Eye (tissue), 1 donor: ENCODE measurements around the gene SOS1.
A peak's percentile ranks its signal among the peaks of the same experiment; 100 is the strongest.
"Not testable (repeated sequence)": the region's sequence is repeated elsewhere in the genome, so short reads cannot be mapped to it uniquely, and the experiment has no call there.

Source experiments
- DNase-seq: peaks from one replicate; pipeline ENCODE4 v3.0.0-alpha.2; 2015

The SOS1 gene

DNA sequence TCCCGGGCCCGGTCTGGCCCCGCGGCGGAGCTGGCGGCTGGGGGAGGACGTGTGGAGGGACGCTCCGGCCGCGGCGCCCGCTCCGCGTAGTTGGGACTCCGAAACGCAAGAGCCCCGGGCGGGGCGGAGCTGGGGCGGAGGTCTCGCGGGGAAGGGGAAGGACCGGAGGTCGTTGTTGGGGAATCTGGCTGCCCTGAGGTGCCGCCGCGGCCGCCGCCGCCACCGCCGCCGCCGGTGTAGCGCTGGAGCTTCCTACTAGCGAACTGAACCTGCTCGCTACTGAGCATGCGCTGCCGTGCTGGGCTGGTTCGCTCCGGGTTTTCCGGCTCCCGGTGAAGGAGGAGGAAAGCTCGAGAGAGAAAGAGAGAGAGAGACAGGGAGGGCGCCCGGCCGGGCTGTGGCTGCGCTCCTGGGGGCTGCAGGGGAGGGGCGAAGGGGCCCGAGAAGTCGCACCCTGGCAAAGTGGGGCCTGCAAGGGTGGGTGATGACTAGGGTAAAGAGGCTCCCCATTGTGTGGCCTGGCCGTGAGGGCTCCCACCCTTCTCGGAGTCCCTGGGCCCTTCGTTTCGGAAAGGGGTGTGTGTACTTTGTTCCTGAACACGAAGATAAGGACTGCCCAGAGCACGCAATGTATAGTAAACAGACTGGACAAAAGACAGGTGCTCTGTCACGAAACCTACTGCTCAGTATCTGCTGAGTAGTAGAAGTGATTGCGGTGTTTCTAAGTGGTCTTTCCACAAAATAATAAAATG, at the start of gene SOS1:
TSS of gene SOS1 (minus strand) at position 281 of the 752 bp plus-strand sequence. CDS start 629 bp downstream, outside the sequence.
- DNase-seq: peak; percentile 99

GRCh38 chr2:39164089-39164488, 43.2 kb upstream of the SOS1 start:
- no peak for DNase-seq

DNA sequence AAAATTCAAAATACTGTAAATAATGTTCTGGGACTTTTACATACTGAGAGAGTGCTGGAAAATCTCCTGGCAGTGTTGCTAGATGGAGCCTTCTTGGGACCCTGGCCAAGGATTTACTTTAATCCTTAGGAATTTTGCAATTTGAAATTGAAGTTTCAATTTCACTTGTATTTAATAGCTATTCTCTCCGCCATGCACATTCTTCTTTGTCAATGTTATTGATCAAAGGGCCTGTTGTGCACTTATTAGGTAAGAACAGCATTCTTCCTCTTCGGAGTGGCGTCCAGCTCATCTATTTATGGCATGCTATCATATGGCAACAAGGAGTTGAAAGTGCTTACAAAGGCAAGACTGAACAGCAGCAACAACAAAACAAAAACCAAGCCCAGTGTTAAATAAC, 40.1 kb upstream of the SOS1 start:
- peak; percentile 57 for DNase-seq

GRCh38 chr2:39159283-39159682, 38.4 kb upstream of the SOS1 start:
- no peak for DNase-seq

- DNase-seq: no peak
Measured at GRCh38 chr2:39158351-39158750, 37.5 kb upstream of the SOS1 start.

DNA sequence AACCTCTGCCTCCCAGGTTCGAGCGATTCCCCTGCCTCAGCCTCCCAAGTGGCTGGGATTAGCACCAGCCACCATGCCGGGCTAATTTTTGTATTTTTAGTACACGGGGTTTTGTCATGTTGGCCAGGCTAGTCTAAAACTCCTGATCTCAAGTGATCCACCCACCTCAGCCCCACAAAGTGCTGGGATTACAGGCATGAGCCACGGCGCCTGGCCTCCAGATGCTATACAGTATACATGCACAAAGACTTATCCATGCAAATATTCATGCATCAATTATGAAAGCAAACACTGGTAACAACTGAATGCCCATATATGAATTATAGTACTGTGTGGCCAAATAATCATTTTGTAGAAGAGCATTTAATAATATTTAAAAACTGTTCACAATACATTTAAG, 36.0 kb upstream of the SOS1 start:
- no peak for DNase-seq

GRCh38 chr2:39156107-39156506, 35.3 kb upstream of the SOS1 start:
- DNase-seq: no peak

GRCh38 chr2:39155573-39155972, 34.7 kb upstream of the SOS1 start:
- not testable (repeated sequence) for DNase-seq

- DNase-seq: no peak
Measured at GRCh38 chr2:39154944-39155343, 34.1 kb upstream of the SOS1 start.

DNA sequence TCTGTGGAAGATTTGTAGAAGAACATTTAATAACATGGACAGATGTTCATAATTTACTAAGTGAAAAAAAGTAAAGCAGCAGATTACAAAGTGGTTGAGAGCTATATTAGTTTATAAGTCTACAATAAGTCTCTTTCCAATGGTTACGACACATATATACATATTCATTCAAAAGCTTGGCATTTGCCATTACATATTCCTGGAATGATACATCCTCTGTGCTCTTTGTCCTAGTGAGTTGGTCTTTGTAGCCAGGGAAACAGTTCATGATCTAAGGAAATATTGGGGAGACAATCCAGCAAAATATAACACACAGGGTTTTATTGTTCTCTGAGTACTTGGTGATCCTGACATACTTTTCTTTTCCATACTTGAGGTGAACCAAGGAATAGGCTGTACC, 32.5 kb upstream of the SOS1 start:
- no peak for DNase-seq

DNA sequence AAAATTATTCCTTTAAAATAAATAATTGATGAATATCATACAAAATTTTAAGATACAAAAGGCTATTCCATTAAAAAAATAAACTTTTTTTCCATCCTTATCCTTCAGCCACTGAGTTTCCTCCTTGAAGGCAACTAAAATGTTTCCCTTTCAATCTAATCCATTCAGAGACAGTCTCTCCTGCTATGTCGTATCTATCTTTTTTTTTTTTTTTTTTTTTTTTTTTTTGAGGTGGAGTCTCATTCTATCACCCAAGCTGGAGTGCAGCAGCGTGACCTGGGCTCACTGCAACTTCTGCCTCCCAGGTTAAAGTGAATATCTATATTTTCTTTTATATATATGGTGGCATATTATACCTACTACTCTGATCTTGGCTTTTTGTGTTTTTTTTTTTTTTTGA, 31.7 kb upstream of the SOS1 start:
- no peak for DNase-seq

DNA sequence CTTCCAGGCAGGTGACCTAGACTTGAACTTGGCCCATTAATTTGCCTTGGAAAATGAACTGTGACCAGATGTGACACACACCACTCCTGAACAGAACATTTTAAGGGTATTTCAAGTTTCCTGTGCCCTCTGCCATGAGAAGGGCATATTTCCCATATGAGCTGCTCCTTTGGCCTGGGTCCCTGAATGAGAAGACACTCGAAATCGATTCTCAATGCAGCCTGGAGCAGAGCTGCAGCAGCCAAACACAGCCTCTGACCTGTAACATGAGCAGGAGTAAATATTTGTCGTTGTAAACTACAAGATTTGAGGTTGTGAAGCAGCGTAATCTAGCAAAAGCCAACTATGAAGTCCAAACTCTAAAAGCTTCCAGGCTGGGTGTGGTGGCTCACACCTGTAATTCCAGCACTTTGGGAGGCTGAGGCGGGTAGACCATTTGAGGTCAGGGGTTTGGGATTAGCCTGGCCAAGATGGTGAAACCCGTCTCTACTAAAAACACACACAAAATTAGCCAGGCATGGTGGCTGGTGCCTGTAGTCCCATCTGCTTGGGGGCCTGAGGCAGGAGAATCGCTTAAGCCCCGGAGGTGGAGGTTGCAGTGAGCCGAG, 30.1 kb upstream of the SOS1 start:
- no peak for DNase-seq

DNA sequence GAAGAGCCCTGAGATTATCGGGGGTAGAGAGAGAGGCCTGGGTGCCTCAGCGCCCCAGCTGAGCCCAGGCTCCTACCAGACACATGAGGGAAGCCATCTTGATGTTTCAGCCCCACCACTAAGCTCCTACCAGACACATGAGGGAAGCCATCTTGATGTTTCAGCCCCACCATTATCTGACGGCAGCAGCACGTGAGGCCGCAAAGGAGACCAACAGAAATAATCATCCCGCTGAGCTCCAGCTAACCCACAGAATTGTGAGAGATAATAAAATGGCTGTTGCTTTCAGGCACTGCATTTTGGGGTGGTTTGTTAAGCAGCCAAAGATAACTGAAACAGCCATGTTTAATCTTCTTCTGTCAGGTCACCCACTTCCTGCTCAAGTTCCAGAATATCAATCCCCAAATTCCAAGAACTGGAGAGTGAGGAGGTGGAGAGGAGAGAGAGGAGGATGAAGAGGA, 29.3 kb upstream of the SOS1 start:
- DNase-seq: no peak

GRCh38 chr2:39146630-39147029, 25.8 kb upstream of the SOS1 start:
- DNase-seq: no peak

- DNase-seq: no peak
Measured at GRCh38 chr2:39145906-39146421, 25.1 kb upstream of the SOS1 start.

DNA sequence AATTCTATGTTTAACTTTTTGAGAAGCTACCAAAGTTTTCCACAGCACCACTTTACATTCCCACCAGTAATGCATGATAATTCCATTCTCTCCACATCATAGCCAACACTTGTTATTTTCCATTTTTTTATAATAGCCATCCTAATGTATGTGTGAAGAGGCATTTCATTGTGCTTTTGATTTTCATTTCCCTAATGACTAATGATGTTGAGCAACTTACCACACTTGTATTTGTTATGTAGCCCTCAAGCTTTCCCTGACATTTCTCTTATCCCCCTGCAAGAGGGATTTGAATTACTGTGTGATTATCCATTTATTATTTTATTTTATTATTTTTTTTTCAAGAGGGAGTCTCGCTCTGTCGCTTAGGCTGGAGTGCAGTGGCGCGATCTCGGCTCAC, 23.6 kb upstream of the SOS1 start:
- DNase-seq: no peak

DNA sequence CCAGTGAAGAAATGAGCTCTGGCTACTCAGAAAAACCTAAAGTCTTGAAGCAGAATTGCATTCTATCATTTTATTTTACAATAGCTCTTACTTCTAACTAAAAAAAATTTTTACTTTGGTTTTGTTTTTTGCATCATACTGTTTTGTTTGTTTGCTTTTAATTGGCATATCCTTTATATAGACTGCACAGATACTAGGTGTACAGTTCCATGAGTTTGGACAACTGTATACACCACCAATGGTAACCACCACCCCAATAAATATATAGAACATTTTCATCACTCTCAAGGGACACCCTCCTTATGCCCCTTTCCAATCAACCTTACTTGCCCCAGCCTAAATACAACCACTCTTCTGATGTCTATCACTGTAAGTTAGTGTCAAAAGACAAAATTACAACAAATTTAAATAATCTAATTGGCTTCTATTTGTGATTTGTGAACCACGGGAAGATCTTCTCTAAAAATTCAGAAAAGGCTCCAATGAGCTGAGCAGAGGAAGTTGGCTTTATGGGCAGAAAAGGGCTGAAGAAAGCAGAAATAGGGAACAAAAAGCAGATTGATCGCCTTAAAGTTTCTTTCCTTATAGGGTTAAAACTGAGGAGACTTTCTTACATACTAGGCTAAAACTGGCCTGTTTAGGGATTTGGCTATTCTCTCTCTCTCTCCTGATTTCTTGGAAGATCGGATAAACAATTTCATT, 22.2 kb upstream of the SOS1 start:
- no peak for DNase-seq

DNA sequence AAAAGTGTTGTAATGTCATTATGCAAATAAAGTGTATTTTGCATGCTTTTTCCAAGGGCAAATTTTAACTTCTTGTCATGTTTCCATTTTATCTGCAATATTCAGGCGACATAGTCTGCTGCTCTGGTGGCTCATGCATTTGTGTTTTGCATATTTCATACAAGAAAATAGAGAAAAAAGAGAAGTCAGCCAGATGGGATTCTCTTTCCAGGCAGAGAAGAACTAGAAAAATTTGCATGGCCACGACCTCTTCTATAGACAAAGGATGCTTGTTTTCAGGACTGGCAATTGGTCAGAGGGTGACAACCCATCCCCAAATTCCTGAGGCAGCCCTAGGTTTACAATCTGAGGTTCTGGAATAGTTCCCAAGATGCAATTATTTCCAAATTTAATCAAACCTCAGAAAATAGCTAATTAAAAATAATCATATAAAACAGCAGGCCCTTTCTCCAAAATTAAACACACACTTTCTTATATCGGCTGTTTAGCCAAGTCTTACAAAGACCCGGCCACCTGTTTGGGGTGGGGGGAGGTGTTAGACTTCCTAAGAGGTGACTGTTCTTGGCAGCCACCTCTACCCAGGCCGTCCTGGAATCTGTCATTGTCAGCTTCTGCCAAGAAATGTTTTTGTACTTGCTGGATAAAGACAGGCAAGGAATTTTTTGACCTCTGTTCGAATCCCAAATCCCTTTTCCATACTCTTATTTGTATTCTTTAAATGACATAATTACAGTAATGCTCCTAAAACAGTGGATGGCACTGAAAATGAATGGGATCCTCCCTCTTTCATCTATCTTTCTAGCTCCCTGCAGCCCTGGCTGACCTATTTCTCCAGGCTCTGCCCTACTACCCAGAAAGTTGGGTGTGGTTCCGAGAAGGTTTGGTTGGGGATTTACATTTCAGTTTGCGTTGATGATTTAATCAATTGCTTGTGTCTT, 20.8 kb upstream of the SOS1 start:
- DNase-seq: no peak

- DNase-seq: not testable (repeated sequence)
Measured at GRCh38 chr2:39140948-39141333, 20.1 kb upstream of the SOS1 start.

- no peak for DNase-seq
Measured at GRCh38 chr2:39140322-39140847, 19.5 kb upstream of the SOS1 start.

- DNase-seq: no peak
Measured at GRCh38 chr2:39139511-39140237, 18.8 kb upstream of the SOS1 start.

DNA sequence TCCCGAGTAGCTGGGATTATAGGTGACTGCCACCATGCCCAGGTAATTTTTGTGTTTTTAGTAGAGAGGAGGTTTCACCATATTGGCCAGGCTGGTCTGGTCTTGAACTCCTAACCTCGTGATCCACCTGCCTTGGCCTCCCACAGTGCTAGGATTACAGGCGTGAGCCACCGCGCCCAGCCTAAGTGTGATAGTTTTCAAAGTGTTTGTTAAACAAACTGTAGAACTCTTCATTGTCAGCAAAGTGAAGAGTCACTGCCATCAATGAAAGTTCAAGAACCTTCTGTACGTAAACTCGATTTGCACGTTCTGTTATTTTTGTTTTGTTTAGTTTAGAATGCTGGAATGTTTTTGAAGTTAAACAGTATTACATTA, 18.0 kb upstream of the SOS1 start:
- DNase-seq: no peak
